ENCODE measurements around the gene ADAMTS9. TPM values are rescaled to one million over a fixed set of nuclear protein-coding genes. Genes with fewer than 3 reads are reported as not detected.

ADAMTS9 gene
- total and polyA plus RNA-seq, 8 donors = 36.3 to 78.0 (median 56.7) TPM

DNA sequence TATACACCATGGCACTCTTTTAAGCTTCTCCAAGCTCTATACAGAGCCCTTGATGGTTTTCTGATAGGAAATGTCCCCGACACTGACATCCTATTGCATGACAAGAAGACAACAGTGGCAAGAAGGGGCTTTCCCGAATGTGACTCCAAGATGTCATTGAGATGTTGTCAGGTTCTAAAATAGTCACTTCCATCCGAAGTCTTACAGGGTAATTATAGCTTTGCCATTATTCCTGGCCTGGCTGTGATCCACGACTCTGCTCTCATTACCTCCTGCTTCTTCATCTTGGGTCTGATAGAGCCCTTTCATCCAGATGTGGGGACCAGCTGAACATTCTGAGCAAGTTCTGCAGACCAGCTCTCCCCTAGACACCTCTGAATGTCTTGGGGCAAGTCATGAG is 40.6 kb upstream of the ADAMTS9 start:
- Histone ChIP-seq H3K27ac (no peak overlapping the region), H3K9me3 (no peaks in the 10 kb centered on the region), H3K36me3 (no peaks in the 10 kb centered on the region), H3K4me1 (no peaks in the 10 kb centered on the region), H3K4me3 (no peak overlapping the region), H3K27me3 (no peaks in the 10 kb centered on the region)
- DNase-seq = no peak
- ATAC-seq = no peak
- TF ChIP-seq, protein P1, sequence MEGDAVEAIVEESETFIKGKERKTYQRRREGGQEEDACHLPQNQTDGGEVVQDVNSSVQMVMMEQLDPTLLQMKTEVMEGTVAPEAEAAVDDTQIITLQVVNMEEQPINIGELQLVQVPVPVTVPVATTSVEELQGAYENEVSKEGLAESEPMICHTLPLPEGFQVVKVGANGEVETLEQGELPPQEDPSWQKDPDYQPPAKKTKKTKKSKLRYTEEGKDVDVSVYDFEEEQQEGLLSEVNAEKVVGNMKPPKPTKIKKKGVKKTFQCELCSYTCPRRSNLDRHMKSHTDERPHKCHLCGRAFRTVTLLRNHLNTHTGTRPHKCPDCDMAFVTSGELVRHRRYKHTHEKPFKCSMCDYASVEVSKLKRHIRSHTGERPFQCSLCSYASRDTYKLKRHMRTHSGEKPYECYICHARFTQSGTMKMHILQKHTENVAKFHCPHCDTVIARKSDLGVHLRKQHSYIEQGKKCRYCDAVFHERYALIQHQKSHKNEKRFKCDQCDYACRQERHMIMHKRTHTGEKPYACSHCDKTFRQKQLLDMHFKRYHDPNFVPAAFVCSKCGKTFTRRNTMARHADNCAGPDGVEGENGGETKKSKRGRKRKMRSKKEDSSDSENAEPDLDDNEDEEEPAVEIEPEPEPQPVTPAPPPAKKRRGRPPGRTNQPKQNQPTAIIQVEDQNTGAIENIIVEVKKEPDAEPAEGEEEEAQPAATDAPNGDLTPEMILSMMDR (IDR thresholded peaks at IDR 0.05) = no peak
- intact Hi-C loops (cut with DNase I) = no loop called here

DNA sequence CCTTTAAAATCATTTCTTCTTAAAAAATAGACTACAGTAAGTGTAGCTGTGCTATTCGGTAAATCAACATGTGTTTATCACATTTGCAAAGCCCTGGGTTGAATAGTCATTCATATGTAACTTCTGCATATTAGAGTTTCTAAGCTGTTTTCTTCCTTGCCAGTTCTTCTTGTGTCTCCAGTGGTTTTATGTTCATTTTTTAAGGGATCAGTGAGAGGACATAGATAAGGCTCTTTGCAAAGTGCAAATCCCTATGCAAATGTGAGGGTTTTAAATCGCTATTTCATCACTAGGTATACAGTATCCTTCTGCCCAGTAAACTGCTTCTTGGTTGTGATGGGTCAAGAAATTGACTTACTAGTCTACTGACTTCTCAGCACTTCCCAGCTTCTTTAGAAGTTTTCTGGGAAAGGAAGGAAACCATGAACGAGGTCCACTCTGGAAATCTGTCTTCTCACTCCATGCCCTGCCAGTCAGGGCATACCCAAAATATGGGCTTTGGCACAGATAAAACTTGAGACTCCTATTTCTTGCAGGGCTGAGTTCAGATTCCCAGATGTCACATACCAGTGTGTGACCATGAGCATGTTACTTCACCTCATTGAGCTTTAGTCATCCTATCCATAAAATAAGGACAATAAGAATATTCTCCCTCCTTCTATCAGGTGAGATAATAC is 38.8 kb upstream of the ADAMTS9 start:
- H3K4me3 ChIP-seq = no peak overlapping the region
- H3K4me1 ChIP-seq = no peaks in the 10 kb centered on the region
- DNase-seq = no peak
- no peak overlapping the region for H3K27ac ChIP-seq
- ATAC-seq = no peak
- intact Hi-C loops (cut with DNase I) = no loop called here
- no peaks in the 10 kb centered on the region for H3K27me3 ChIP-seq
- H3K36me3 ChIP-seq = no peaks in the 10 kb centered on the region
- TF ChIP-seq, protein P1 (IDR thresholded peaks at IDR 0.05) = no peak
- H3K9me3 ChIP-seq = no peaks in the 10 kb centered on the region

DNA sequence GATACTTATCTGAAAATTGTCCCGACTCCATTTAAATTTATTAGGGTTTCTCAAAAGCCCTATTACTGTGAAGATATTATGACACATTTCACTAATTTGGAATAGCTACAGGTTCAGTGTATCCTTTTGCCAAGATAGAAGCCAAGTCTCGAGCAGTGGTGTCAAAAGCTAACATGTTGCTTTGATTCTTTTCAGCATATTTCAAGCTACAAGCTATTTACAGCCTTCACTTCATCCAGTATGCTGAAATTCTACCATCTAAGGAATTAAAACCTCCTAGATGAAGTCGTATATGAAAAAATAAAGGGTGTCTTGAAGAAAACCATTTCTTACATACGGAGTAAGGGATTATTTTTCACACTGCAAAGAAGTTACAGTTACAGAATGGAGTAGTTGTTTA is 31.2 kb upstream of the ADAMTS9 start:
- H3K4me1 ChIP-seq = no peaks in the 10 kb centered on the region
- H3K4me3 ChIP-seq = no peak overlapping the region
- intact Hi-C loops (cut with DNase I) = no loop called here
- H3K36me3 ChIP-seq = no peaks in the 10 kb centered on the region
- no peak for DNase-seq
- TF ChIP-seq, protein P1 (IDR thresholded peaks at IDR 0.05) = no peak
- H3K27me3 ChIP-seq = no peaks in the 10 kb centered on the region
- H3K27ac ChIP-seq = no peak overlapping the region
- no peak for ATAC-seq
- H3K9me3 ChIP-seq = no peaks in the 10 kb centered on the region

GRCh38 chr3:64717872-64718613 is 30.2 kb upstream of the ADAMTS9 start:
- TF ChIP-seq, protein P1 (IDR thresholded peaks at IDR 0.05) = peak; percentile 28 to 41
- DNase-seq (no peak), ATAC-seq (no peak)
- H3K4me1 ChIP-seq = no peaks in the 10 kb centered on the region
- H3K4me3 ChIP-seq = no peak overlapping the region
- H3K36me3 ChIP-seq = no peaks in the 10 kb centered on the region
- H3K9me3 ChIP-seq = no peaks in the 10 kb centered on the region
- no peaks in the 10 kb centered on the region for H3K27me3 ChIP-seq
- intact Hi-C loops (cut with DNase I) = no loop called here
- no peak overlapping the region for H3K27ac ChIP-seq

DNA sequence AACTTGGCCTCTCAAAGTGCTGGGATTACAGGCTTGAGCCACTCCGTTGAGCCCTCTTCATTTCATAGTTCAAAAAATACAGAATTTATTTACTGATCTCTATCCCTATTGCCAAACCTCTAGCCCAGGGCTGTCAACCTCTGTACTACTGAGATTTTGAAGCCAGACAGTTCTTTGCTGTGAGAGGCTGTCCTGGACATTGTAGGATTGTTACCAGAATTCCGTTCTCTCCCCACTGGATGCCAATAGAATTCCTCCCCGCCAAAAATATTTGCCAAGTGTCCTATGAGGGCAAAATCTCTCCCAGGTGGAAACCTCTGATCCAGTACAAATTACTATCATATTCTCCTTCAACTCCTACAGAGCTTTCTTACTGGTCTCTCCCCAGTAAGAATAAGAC is 29.6 kb upstream of the ADAMTS9 start:
- TF ChIP-seq, protein P1 (IDR thresholded peaks at IDR 0.05) = no peak
- intact Hi-C loops (cut with DNase I) = no loop called here
- no peaks in the 10 kb centered on the region for H3K4me1 ChIP-seq
- no peak overlapping the region for H3K27ac ChIP-seq
- ATAC-seq (no peak), DNase-seq (no peak)
- no peaks in the 10 kb centered on the region for H3K36me3 ChIP-seq
- no peaks in the 10 kb centered on the region for H3K9me3 ChIP-seq
- H3K27me3 ChIP-seq = no peaks in the 10 kb centered on the region
- no peak overlapping the region for H3K4me3 ChIP-seq

Measured in left lung (tissue), 10 donors.